ENCODE data around the gene ARL14EP.
A peak's percentile ranks its signal among the peaks of the same experiment; 100 is the strongest.

DNA sequence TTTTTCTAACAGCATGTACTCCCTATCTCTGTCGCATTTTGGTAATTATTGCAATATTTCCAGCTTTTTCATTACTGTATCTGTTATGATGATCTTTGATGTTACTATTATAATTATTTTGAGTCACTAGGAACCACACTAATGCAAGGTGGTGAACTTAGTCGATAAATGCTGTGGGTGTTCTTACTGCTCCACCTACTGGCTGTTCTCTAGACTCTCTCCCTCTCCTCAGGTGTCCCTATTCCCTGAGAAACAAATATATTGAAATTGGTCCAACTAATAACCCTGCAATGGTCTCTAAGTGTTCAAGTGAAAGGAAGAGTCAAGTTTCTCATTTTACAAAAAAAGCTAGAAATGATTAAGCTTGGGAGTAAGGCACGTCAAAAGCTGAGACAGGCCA lies 10.5 kb downstream of the ARL14EP start:
- TF ChIP-seq, protein P1, sequence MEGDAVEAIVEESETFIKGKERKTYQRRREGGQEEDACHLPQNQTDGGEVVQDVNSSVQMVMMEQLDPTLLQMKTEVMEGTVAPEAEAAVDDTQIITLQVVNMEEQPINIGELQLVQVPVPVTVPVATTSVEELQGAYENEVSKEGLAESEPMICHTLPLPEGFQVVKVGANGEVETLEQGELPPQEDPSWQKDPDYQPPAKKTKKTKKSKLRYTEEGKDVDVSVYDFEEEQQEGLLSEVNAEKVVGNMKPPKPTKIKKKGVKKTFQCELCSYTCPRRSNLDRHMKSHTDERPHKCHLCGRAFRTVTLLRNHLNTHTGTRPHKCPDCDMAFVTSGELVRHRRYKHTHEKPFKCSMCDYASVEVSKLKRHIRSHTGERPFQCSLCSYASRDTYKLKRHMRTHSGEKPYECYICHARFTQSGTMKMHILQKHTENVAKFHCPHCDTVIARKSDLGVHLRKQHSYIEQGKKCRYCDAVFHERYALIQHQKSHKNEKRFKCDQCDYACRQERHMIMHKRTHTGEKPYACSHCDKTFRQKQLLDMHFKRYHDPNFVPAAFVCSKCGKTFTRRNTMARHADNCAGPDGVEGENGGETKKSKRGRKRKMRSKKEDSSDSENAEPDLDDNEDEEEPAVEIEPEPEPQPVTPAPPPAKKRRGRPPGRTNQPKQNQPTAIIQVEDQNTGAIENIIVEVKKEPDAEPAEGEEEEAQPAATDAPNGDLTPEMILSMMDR (IDR thresholded peaks at IDR 0.05; ENCODE audit: low read length), result peak; percentile 68
- TF ChIP-seq EZH2 (IDR thresholded peaks at IDR 0.05; ENCODE audit: borderline replicate concordance, low read length), result no peak

Measured in OCI-LY1 (cell line).